Measurements from ENCODE around the gene AKAP3. TPM values are rescaled to one million over a fixed set of nuclear protein-coding genes. Genes with fewer than 3 reads are reported as not detected.

AKAP3 gene
- total and polyA plus RNA-seq, 2 of the 8 experiments (the other 6 are each of a cell fraction or from before 2014, with no cell fraction given): 0.54 to 1.0 TPM

DNA sequence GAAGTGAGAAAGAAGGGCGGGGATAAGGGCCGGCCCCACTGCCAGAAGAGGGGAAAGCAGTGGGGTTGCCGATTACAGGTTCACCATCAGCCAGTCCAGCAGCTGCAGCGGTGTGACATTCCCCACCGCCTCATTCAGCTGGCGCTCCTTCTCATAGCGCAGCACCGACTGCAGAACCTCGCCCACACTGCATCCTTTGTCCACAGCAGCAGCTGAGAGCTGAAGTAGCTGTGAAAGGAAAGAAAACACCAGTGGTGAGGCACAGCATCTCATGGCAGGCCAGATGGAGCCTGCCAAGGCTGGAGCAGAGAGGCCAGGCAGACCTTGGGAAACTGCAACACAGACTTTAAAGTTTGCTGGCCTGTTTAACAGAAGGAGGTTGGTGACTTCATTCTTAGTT, 33.2 kb downstream of the AKAP3 start:
- Histone ChIP-seq H2BK15ac (ENCODE audit: low read length) (no peak overlapping the region), H4K91ac (replicated peaks; ENCODE audit: insufficient read length, low read length) (no peak overlapping the region), H3K14ac (ENCODE audit: insufficient read length) (no peak overlapping the region), H3K9me3 (ENCODE audit: insufficient read depth in 2 of 2, low read depth in 1 of 2, low read length in 1 of 2) (no peaks in the 10 kb centered on the region), H2AK5ac (ENCODE audit: low read depth, low read length) (no peak overlapping the region), H3K23ac (ENCODE audit: insufficient read length) (no peak overlapping the region), H3K79me2 (ENCODE audit: control insufficient read depth in 1 of 2, insufficient read depth in 2 of 2, low read length in 2 of 2) (no peaks in the 10 kb centered on the region), H3K36me3 (ENCODE audit: control insufficient read depth in 2 of 4, insufficient read depth in 4 of 4, low read length in 3 of 4) (peaks cover 0 to 11% (median 1%) of the 10 kb centered on the region in 4 experiments; a peak in 2 of 8 replicates), H3K9ac (replicated peaks in 1 of 4; ENCODE audit: extremely low read depth in 1 of 4, low read depth in 3 of 4, low read length in 3 of 4) (no peak overlapping the region), H3K56ac (replicated peaks; ENCODE audit: insufficient read length, low read depth, low read length) (no peak overlapping the region), H2BK12ac (ENCODE audit: low read depth, low read length) (no peak overlapping the region; the same call in 1 of the 2 replicates), H2BK120ac (replicated peaks; ENCODE audit: low read depth, low read length) (no peak overlapping the region), H3K27ac (ENCODE audit: low read depth, low read length) (no peak overlapping the region), H3K23me2 (ENCODE audit: low read depth, low read length) (no peaks in the 10 kb centered on the region), H3K4me2 (ENCODE audit: insufficient read depth in 1 of 2, low read depth in 2 of 2, low read length in 2 of 2) (no peak overlapping the region), H3K4me3 (ENCODE audit: extremely low read depth in 1 of 4, insufficient read depth in 2 of 4, low read depth in 3 of 4, low read length in 4 of 4) (no peak overlapping the region), H3K4ac (replicated peaks; ENCODE audit: insufficient read length, low read depth, low read length) (no peak overlapping the region), H3K27me3 (replicated peaks in 1 of 4; ENCODE audit: control insufficient read depth in 3 of 4, extremely low read depth in 1 of 4, insufficient read depth in 3 of 4, low read length in 3 of 4) (no peaks in the 10 kb centered on the region), H3K4me1 (replicated peaks in 1 of 4; ENCODE audit: control insufficient read depth in 3 of 4, insufficient read depth in 4 of 4, low read length in 3 of 4) (no peaks in the 10 kb centered on the region), H2BK5ac (ENCODE audit: low read depth, low read length) (no peak overlapping the region), H4K5ac (ENCODE audit: insufficient read length, low read depth, low read length) (no peak overlapping the region), H2BK20ac (ENCODE audit: low read length) (no peak overlapping the region), H4K20me1 (replicated peaks in 1 of 2; ENCODE audit: control insufficient read depth in 1 of 2, insufficient read depth in 2 of 2, low read length in 2 of 2) (no peaks in the 10 kb centered on the region), H2AFZ (ENCODE audit: low read length) (no peak overlapping the region), H3K79me1 (ENCODE audit: low read depth, low read length) (no peaks in the 10 kb centered on the region), H4K8ac (ENCODE audit: extremely low read depth, insufficient read depth, low read length) (no peak overlapping the region), H3K18ac (ENCODE audit: extremely low read depth, low read length) (no peak overlapping the region)
- FAIRE-seq (no peak), DNase-seq (ENCODE audit: low read depth in 1 of 2, low spot score in 2 of 2) (no peak)
- CTCF ChIA-PET (ENCODE audit: partially characterized antibody): interaction anchor here (5.2 kb wide), 1 partner anchor 12 kb away, joined by 23 read pairs; no protein-coding TSS in a partner anchor
- 91% methylated on average over 9 of the region's 9 CpGs; no CpG with 5 or more reads in 1 of the 2 experiments for WGBS, 2 experiments (ENCODE audit: extremely low coverage in 1 of 2, insufficient coverage in 1 of 2, insufficient read length in 1 of 2, insufficient replicate concordance in 2 of 2, low coverage in 1 of 2, low lambda C conversion rate in 2 of 2, missing lambda C conversion rate in 1 of 2)
- POLR2A ChIA-PET (ENCODE audit: partially characterized antibody): no interaction called here
- TF ChIP-seq CHD1 (IDR thresholded peaks at IDR 0.05; ENCODE audit: low read depth, low read length) (no peak), RFX5 (IDR thresholded peaks at IDR 0.05; ENCODE audit: borderline replicate concordance, low read depth, low read length) (no peak), CEBPB (IDR thresholded peaks at IDR 0.05; ENCODE audit: low read depth, low read length) (no peak), NANOG (IDR thresholded peaks at IDR 0.05; ENCODE audit: insufficient read depth, low read depth, low read length, poor library complexity, severe bottlenecking) (no peak), BACH1 (IDR thresholded peaks at IDR 0.05; ENCODE audit: low read length) (no peak), EP300 (IDR thresholded peaks at IDR 0.05; ENCODE audit: borderline replicate concordance in 1 of 2, low read depth in 2 of 2, low read length in 2 of 2) (no peak), CTBP2 (IDR thresholded peaks at IDR 0.05; ENCODE audit: borderline replicate concordance, insufficient read depth, insufficient read length, low read length) (no peak), CBX5 (IDR thresholded peaks at IDR 0.05; ENCODE audit: low read depth, low read length) (no peak), SP1 (IDR thresholded peaks at IDR 0.05; ENCODE audit: low read depth, low read length) (no peak), NRF1 (IDR thresholded peaks at IDR 0.05; ENCODE audit: low read depth, low read length) (no peak)
- TF ChIP-seq, protein P1, sequence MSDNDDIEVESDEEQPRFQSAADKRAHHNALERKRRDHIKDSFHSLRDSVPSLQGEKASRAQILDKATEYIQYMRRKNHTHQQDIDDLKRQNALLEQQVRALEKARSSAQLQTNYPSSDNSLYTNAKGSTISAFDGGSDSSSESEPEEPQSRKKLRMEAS (IDR thresholded peaks at IDR 0.05): no peak
- TF ChIP-seq, protein P2, sequence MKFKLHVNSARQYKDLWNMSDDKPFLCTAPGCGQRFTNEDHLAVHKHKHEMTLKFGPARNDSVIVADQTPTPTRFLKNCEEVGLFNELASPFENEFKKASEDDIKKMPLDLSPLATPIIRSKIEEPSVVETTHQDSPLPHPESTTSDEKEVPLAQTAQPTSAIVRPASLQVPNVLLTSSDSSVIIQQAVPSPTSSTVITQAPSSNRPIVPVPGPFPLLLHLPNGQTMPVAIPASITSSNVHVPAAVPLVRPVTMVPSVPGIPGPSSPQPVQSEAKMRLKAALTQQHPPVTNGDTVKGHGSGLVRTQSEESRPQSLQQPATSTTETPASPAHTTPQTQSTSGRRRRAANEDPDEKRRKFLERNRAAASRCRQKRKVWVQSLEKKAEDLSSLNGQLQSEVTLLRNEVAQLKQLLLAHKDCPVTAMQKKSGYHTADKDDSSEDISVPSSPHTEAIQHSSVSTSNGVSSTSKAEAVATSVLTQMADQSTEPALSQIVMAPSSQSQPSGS (IDR thresholded peaks at IDR 0.05; ENCODE audit: low read length): no peak
